Left ventricle myocardium inferior (tissue), 1 donor: ENCODE data around the gene PLCL2. TPM values are rescaled to one million over a fixed set of nuclear protein-coding genes. Genes with fewer than 3 reads are reported as not detected.
A peak's percentile ranks its signal among the peaks of the same experiment; 100 is the strongest.

Source experiments
- DNase-seq: peaks from one replicate; pipeline ENCODE4 v3.0.0-alpha.2; 2020
- H3K27ac ChIP-seq: fragments of 200-600 bp; replicated peaks from 2 replicates; pipeline ENCODE4 v1.8.0; 2021
- H3K27me3 ChIP-seq: fragments of 200-600 bp; 2 replicates; pipeline ENCODE4 v1.8.0; 2021; ENCODE audit warnings: low read depth
- H3K36me3 ChIP-seq: fragments of 200-600 bp; 2 replicates; pipeline ENCODE4 v1.8.0; 2021
- H3K4me1 ChIP-seq: fragments of 200-600 bp; 2 replicates; pipeline ENCODE4 v1.8.0; 2021
- H3K4me3 ChIP-seq: fragments of 200-600 bp; 2 replicates; pipeline ENCODE4 v1.8.0; 2021; ENCODE audit warnings: mild to moderate bottlenecking, moderate library complexity
- H3K9me3 ChIP-seq: fragments of 200-600 bp; replicated peaks from 2 replicates; pipeline ENCODE4 v1.8.0; 2021
- intact Hi-C: fragments of 100-400 bp; cut with micrococcal nuclease; formaldehyde crosslinking; loops from one replicate; pipeline ENCODE4 v1.11.0; 2022
- total RNA-seq: library from RNA; stranded (reverse); fragmentation: NEBNext Ultra II Directional; extraction: Animal tissue kit (Norgen Biotek cat#: 25700); gene quantifications from one replicate; pipeline ENCODE4 v1.2.1, GENCODE V29; 2021
- TF ChIP-seq, protein P1 (sequence below): fragments of 200-600 bp; IDR thresholded peaks from 2 replicates; pipeline ENCODE4 v1.8.0; 2021; ENCODE audit warnings: antibody characterized with exemption, mild to moderate bottlenecking, borderline replicate concordance
- donor health status: DM: no; HTN: yes; CAD: no; lungs with severe emphysema.

Gene PLCL2
- total RNA-seq, 1 donor from 2014 or later: 48.1 TPM

DNA sequence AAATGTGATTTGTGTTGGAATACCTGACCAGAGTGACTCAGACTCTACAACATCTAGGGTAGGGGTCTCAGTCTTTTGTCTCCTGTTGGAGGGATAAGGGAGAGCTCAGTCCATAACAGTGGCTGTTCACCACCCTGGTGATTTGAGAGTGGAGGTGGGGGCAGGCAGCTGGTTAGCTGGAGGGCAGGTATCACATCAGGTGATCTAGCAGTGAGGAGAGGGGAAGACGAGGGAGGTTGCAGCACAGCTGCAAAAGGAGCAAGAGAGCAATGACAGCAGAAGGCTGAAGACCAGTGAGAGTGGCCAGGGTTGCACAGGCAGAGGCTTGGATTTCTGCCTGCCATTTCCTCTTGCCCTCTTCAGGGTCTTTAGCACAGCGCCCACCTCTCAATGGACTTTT, 38.4 kb downstream of the PLCL2 start:
- no peak overlapping the region for H3K4me3 ChIP-seq
- H3K27me3 ChIP-seq: no peaks in the 10 kb centered on the region
- TF ChIP-seq, protein P1, sequence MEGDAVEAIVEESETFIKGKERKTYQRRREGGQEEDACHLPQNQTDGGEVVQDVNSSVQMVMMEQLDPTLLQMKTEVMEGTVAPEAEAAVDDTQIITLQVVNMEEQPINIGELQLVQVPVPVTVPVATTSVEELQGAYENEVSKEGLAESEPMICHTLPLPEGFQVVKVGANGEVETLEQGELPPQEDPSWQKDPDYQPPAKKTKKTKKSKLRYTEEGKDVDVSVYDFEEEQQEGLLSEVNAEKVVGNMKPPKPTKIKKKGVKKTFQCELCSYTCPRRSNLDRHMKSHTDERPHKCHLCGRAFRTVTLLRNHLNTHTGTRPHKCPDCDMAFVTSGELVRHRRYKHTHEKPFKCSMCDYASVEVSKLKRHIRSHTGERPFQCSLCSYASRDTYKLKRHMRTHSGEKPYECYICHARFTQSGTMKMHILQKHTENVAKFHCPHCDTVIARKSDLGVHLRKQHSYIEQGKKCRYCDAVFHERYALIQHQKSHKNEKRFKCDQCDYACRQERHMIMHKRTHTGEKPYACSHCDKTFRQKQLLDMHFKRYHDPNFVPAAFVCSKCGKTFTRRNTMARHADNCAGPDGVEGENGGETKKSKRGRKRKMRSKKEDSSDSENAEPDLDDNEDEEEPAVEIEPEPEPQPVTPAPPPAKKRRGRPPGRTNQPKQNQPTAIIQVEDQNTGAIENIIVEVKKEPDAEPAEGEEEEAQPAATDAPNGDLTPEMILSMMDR: no peak
- H3K4me1 ChIP-seq: peaks cover 65% of the 10 kb centered on the region
- peaks cover 6% of the 10 kb centered on the region for H3K36me3 ChIP-seq
- no peak overlapping the region for H3K27ac ChIP-seq
- H3K9me3 ChIP-seq: peaks cover 23% of the 10 kb centered on the region
- intact Hi-C loops: no loop called here
- no peak for DNase-seq

DNA sequence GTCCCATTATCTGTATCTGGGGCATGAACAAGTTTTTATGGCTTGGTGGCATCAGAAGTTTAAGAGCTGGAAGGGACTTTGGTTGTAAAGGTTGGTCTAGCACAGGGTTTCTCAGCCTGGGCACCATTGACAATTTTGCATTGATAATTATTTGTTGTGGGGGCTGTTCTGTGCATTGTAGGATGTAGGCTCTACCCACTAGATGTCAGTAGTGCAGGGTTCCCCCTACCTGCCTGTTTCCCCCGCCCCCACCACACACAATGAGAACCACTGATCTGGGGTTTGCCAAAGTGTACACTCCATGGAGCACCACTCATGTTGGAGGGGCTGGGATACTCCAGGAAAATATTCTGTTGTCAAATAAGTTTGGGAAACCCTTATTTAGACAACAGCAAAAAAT, 42.7 kb downstream of the PLCL2 start:
- intact Hi-C loops: no loop called here
- Histone ChIP-seq H3K4me3 (no peak overlapping the region), H3K4me1 (peaks cover 55% of the 10 kb centered on the region), H3K36me3 (peaks cover 6% of the 10 kb centered on the region), H3K9me3 (peaks cover 28% of the 10 kb centered on the region), H3K27ac (no peak overlapping the region), H3K27me3 (no peaks in the 10 kb centered on the region)
- TF ChIP-seq, protein P1: no peak
- DNase-seq: no peak

- peaks cover 24% of the 10 kb centered on the region for H3K9me3 ChIP-seq
- peaks cover 56% of the 10 kb centered on the region for H3K4me1 ChIP-seq
- TF ChIP-seq, protein P1: no peak
- no peak overlapping the region for H3K27ac ChIP-seq
- DNase-seq: no peak
- H3K4me3 ChIP-seq: no peak overlapping the region
- intact Hi-C loops: no loop called here
- H3K36me3 ChIP-seq: peaks cover 6% of the 10 kb centered on the region
- no peaks in the 10 kb centered on the region for H3K27me3 ChIP-seq
These were observed 43.8 kb downstream of the PLCL2 start for GRCh38 chr3:16928386-16929132.

GRCh38 chr3:16929311-16929710, 44.6 kb downstream of the PLCL2 start:
- Histone ChIP-seq H3K4me1 (peaks cover 63% of the 10 kb centered on the region), H3K27ac (peak overlapping the region; percentile 10), H3K9me3 (peaks cover 17% of the 10 kb centered on the region), H3K4me3 (no peak overlapping the region), H3K36me3 (peaks cover 1% of the 10 kb centered on the region), H3K27me3 (no peaks in the 10 kb centered on the region)
- intact Hi-C loops: no loop called here
- TF ChIP-seq, protein P1: no peak
- no peak for DNase-seq

DNA sequence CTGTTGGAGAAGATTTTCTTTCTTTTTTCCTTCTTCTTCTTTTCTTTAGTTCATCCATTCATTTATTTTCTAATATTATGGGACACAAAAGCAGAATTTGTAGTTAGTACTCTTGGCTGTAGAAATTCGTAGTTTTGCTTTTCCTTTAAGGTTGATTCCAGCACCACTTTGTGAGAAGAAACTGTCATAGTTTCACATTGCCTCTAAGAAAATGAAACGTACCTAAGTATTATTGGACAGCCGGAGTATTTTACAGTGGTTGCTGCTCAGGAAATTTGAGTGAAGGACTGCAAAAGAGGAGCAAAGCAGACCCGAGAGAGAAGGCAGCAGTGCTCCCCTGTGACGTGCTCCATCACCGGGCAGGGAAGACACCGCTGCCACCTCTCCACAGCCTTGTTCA, 48.1 kb downstream of the PLCL2 start:
- Histone ChIP-seq H3K4me1 (peaks cover 90% of the 10 kb centered on the region), H3K36me3 (no peaks in the 10 kb centered on the region), H3K4me3 (no peak overlapping the region), H3K27ac (no peak overlapping the region), H3K9me3 (peaks cover 5% of the 10 kb centered on the region), H3K27me3 (no peaks in the 10 kb centered on the region)
- no peak for DNase-seq
- TF ChIP-seq, protein P1: no peak
- intact Hi-C loops: no loop called here
